ENCODE results near the gene SOHLH1.

The SOHLH1 gene

DNA sequence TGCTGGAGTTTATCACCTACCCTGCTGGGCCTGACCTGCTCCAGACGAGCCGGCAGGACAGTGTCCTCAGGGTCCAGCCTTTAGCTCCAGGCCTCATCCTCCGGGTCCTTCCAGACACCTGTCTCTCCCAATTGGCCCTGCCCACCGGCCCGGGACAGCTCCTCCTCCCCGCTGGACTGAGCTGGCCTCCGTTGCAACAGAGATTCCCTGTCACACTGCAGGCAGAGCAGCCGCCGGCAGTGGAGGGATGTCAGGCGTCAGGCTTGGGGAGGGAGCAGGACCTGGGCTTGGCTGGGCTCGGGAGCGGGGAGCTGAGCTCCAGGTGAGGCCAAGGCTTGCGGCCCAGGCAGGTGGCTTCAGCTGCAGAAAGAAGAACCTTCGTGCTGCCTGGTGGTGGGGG, 4.4 kb upstream of the SOHLH1 start:
- DNase-seq (ENCODE audit: low read depth in 2 of 2), result no peak

GRCh38 chr9:135701959-135702721, 2.9 kb upstream of the SOHLH1 start, which contains the start of gene KCNT1:
KCNT1 (plus strand) TSS chr9:135702185; CDS start chr9:135702259, 74 bp downstream.
- peak; percentile 20 to 45 for DNase-seq (ENCODE audit: low read depth in 2 of 2)

GRCh38 chr9:135701067-135701958, 2.0 kb upstream of the SOHLH1 start:
- no peak for DNase-seq (ENCODE audit: low read depth in 2 of 2)

DNA sequence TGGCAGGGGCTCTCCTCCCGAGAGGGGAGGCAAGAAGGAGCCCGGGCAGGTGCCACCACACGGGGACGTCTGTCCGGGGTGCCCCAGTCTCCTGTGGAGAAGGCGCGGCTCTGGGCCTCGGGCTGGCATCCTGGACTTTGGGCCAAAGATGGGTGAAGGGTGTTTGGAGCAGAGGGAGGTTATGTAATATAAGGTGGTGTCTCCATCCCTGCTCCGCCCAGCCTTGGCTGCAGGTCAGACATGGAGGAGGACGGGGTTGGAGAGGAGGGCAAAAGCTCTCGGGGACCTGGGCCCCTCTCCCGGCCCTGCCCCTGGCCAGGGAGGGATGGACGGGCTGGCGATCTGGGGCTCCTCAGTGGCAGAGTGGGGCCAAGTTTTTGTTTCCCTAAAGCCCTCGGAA, 1.2 kb upstream of the SOHLH1 start:
- DNase-seq (ENCODE audit: low read depth in 2 of 2), result no peak

DNA sequence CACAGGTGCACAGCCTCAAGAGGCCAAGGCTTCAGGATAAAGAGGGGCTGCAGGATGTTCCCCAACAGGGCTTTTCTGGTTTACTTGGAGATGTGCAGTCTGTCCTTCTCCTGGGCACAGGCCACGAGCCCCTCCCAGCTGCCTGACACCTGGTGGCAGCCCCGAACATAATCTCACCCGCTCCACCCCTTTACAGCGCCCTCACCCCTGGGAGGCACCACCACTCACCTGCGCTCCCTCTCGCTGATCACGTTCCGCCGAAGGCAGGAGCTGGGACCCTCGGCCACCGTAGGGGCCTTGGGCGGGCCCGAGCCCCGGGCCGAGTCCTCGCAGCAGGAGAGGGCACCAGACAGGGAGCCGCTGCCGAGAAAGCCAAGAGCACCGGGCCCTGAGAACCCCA, 514 bp downstream of the SOHLH1 start:
- no peak for DNase-seq (ENCODE audit: low read depth in 2 of 2)

- DNase-seq (ENCODE audit: low read depth in 2 of 2), result no peak
Measured at GRCh38 chr9:135698236-135698635, 1.0 kb downstream of the SOHLH1 start.

- DNase-seq (ENCODE audit: low read depth in 2 of 2), result no peak
Measured at GRCh38 chr9:135697226-135697625, 2.1 kb downstream of the SOHLH1 start.

DNA sequence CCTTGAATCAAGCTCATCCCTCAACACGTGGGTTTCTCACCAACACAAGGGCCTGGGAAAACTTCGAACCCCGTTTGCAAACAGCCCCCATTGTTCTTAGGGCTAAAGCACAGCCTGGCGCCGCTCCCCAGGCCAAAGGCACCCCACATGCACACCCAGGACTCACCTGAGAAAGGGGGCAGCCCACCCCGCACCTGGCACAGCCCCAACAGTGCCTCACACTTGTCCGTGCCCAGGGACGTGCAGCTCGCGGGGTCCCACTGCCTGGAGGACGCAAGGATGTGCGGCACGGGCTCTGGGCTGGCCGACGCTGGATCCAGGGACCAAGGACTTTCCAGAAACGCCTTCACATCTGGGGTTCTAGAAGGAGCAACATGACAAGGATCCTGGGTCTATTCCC, 2.8 kb downstream of the SOHLH1 start:
- DNase-seq (ENCODE audit: low read depth in 2 of 2), result no peak

DNA sequence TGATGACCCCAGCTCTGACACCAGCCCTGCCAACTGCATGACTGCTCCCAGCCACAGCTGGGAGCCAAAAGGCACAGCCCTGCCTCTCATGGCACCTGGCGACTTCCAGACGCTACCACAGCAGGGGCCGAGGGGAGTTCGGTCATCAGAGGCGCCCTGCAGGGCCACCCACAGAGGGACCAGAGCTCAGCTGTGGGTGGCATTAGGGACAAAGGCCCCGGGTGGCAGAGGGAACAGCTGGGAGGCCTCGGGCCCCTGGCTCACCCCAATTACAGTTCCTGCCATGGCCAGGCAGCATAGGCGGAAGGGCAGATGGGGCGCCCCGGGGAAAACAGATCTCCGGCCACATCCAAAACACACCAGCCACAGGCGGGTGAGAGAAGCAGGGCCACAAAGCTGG, 3.6 kb downstream of the SOHLH1 start:
- no peak for DNase-seq (ENCODE audit: low read depth in 2 of 2)

DNA sequence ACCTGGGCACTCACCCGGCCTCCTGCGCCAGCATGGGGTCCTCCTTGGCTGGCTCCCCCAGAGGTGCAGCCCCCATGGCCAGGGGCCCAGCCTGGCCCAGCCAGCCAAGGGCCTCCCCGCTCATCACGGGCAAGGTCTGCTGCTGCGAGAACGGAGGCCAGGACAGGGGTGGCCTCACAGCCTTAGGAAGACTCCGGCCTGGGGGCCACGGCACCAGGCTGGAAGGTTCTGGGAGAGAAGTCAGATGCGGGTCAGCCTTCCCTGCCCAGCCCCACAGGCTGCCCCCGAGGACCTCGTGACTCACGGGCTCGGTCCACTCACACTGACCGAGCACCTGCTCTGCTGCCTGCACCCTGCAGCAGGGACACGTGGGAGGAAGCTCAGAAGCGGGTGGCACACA, 4.2 kb downstream of the SOHLH1 start:
- DNase-seq (ENCODE audit: low read depth in 2 of 2), result no peak

DNA sequence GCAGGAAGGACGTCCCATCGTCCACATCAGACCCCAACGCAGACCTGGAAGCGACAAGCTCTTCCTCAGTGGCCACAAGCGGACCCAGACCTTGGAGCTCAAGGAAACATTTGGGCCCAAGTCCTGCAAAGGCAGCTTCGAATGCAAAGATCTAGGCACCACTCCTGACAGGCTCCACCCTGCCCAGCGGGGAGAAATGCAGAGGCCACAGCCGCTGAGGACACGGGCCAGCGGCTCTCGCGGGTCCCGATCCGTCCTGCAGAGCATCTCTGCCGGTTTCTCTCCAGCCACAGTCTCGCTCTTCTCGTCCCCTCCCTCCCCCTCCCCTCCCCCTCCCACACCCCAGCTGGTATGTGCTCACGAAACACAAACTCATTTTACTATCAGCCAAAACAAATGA, 4.9 kb downstream of the SOHLH1 start:
- no peak for DNase-seq (ENCODE audit: low read depth in 2 of 2)

- DNase-seq (ENCODE audit: low read depth in 2 of 2), result no peak
Measured at GRCh38 chr9:135693771-135694170, 5.5 kb downstream of the SOHLH1 start.

GRCh38 chr9:135693265-135693664, 6.0 kb downstream of the SOHLH1 start:
- no peak for DNase-seq (ENCODE audit: low read depth in 2 of 2)

GRCh38 chr9:135692410-135692809, 6.9 kb downstream of the SOHLH1 start:
- DNase-seq (ENCODE audit: low read depth in 2 of 2), result no peak

- DNase-seq (ENCODE audit: low read depth in 2 of 2), result no peak
Measured at GRCh38 chr9:135690836-135691570, 8.3 kb downstream of the SOHLH1 start.

DNA sequence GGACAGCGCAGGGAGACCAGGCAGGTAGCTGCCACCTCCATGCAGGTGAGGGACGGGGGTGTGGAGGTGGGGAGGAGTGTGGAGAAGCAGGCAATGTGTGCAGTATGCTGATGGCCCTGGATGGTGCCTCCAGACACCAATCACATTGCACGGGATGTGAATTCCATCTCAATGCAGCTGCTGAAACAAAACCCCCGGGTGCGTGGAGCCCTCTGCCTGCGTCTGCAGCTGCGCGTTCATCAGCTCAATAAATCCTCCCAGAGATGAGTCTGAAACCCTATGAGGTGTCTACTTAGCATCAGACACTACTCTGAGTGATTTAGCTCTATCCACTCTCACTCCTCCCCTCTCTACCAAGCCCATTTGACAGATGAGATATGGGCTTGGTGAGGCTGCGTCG, 10.3 kb downstream of the SOHLH1 start:
- no peak for DNase-seq (ENCODE audit: low read depth in 2 of 2)

- DNase-seq (ENCODE audit: low read depth in 2 of 2), result no peak
Measured at GRCh38 chr9:135687216-135687615, 12.1 kb downstream of the SOHLH1 start.

DNA sequence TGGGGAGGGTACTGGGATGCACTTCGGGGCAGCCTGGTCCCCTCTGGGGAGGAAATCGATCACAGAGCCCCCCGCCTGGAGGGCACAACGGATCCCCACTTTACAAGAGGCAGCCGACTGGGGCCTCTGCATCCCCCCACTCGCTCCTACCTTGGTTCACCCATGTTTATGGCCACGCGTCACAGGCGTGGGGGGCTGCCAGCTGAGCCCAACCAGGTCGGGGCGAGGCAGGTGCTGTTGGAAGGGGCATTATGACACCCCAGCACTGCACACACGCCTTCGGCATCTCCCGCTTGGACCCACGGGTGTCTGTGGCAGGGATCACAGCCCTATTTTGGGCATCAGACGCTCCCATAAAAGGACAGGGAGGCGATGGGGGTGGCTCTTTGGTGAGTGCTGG, 14.6 kb downstream of the SOHLH1 start:
- no peak for DNase-seq (ENCODE audit: low read depth in 2 of 2)

GRCh38 chr9:135683401-135684034, 15.8 kb downstream of the SOHLH1 start:
- DNase-seq (ENCODE audit: low read depth in 2 of 2), result no peak

DNA sequence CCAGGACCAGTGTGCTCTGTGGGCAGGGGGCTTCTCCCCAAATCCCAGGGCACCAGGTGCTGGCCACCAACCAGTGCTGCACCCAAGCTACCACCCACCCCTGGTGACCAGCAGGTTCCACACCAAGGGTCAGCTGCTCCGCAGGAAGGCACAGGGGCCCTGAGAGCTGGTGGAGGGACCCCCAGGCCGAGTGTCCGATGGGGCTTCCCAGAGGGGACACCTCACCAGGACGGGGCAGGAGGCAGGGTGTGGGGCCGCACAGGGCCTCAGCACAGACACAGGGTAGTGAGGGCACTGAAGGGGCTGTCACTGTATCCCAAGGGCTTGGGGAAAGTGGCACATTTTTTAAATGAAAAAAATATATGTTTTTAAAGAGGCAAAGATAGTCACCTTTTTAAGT, 18.1 kb downstream of the SOHLH1 start:
- no peak for DNase-seq (ENCODE audit: low read depth in 2 of 2)

DNA sequence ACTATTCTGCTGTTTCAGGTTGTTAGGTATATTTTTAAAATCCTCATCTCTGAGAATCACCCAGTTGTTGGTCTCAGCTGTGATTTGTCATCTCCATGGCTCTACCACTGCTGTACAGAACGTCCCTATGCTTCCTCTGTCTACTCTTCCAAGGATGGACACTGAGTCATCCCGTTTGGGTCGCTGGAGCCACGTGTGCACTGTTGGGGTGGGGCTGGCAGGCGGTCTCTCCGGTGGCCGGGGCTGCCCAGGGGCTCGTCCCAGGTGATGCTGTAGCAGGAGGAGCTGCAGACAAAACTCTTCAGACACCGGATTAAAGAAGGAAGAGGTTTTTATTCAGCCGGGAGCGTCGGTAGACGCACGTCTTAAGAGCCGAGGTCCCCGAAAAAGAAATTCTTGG, 19.2 kb downstream of the SOHLH1 start:
- no peak for DNase-seq (ENCODE audit: low read depth in 2 of 2)
